HUES64 (cell line): ENCODE results near the gene UGGT1.

Experiments
- H3K27ac ChIP-seq: 2 replicates; pipeline ENCODE4 v1.7.0; 2013; ENCODE audit warnings: low read depth, low read length, inconsistent platforms
- H3K27me3 ChIP-seq: 2 replicates; pipeline ENCODE4 v1.6.1; 2013; ENCODE audit warnings: mild to moderate bottlenecking, low read length; ENCODE audit not compliant: insufficient read depth
- H3K36me3 ChIP-seq: 2 replicates; pipeline ENCODE4 v1.6.1; 2013; ENCODE audit warnings: mild to moderate bottlenecking, low read length; ENCODE audit not compliant: insufficient read depth
- H3K4me1 ChIP-seq: 2 replicates; pipeline ENCODE4 v1.6.1; 2013; ENCODE audit warnings: mild to moderate bottlenecking, low read length, moderate library complexity; ENCODE audit not compliant: insufficient read depth
- H3K4me3 ChIP-seq: 2 replicates; pipeline ENCODE4 v1.5.1; 2013; ENCODE audit warnings: mild to moderate bottlenecking, low read length, moderate library complexity
- H3K9ac ChIP-seq: 2 replicates; pipeline ENCODE4 v1.6.1; 2013; ENCODE audit warnings: mild to moderate bottlenecking, low read depth, low read length
- H3K9me3 ChIP-seq: 2 replicates; pipeline ENCODE4 v1.6.1; 2013; ENCODE audit warnings: low read depth, low read length; ENCODE audit not compliant: insufficient read depth
- WGBS: fragments of 150-250, 120-280 bp; methylation state at CpG from one replicate; pipeline ENCODE4 v1.1.7; 2013; ENCODE audit warnings: missing lambda C conversion rate; 5-methylcytosine and 5-hydroxymethylcytosine counted together

Gene UGGT1

DNA sequence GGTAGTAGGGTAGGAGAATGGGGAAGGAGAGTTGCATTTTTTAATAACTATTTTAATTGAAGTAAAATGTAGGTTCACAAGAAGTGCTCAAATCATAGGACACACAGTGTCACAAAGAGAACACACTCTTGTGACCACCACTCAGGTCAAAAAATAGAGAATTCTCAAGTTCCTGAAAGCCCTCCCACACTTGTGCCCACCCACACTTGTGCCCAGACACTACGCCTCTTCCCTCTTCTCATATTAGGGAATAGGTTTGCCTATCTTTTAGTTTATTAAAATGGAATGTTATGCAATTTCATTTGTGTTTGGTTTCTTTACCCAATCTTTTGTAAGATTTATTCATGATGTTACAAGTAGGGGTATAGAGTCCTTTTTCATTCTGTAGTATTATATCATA is 67.2 kb downstream of the UGGT1 start:
- H3K4me1 ChIP-seq = no peaks in the 10 kb centered on the region
- H3K9ac ChIP-seq = no peak overlapping the region
- H3K27me3 ChIP-seq = no peaks in the 10 kb centered on the region
- no peak overlapping the region for H3K27ac ChIP-seq
- peaks cover 94% of the 10 kb centered on the region for H3K36me3 ChIP-seq
- no CpG with 5 or more reads among the region's 1 CpG for WGBS
- H3K4me3 ChIP-seq = no peak overlapping the region
- H3K9me3 ChIP-seq = no peaks in the 10 kb centered on the region

DNA sequence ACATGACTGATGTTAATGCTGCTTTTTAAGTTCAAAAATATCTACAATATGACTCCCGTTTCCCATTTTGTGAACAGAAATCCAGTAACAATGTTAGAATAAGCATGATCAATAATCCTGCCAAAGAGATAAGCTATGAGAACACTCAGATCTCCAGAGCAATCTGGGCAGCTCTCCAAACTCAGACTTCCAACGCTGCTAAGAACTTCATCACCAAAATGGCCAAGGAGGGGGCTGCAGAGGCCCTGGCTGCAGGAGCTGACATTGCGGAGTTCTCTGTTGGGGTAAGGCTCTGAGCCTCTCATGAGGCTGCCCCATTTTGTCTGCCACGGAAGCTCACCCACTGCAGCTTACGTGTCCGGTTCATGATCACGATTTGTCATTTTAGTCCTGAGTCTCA is 68.4 kb downstream of the UGGT1 start:
- Histone ChIP-seq H3K9me3 (no peaks in the 10 kb centered on the region), H3K27me3 (no peaks in the 10 kb centered on the region), H3K4me1 (no peaks in the 10 kb centered on the region), H3K9ac (no peak overlapping the region), H3K36me3 (peaks cover 86% of the 10 kb centered on the region), H3K4me3 (no peak overlapping the region), H3K27ac (no peak overlapping the region)
- WGBS = 98% methylated on average over 7 of the region's 7 CpGs

DNA sequence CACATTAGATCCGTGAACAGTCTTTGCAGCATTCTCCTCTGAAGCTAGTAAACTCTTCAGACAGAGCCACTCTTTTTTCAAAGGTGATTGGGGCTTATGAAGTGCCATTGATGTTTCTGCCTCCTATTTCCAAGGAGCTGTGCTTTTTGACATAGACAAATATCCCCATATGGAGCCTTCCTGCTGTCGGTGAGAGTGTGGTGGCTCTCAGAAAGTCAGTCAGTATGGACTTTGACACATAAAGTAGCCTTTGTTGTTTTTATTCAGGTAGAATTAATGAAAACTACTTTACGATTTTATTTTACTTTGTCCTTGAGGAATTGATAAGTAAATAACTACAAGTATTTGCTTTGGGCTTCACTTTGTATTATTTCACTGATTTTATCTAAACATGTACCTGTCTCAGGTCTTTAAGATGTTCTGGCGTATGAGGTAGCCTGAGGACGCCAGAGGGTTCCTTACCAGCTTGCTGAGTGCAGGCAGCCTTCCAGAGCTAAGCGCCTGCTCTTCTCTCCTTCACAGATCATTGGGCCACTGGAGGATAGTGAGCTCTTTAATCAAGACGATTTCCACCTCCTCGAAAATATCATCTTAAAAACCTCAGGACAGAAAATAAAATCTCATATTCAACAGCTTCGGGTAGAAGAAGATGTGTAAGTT is 69.7 kb downstream of the UGGT1 start:
- Histone ChIP-seq H3K4me3 (no peak overlapping the region), H3K9ac (no peak overlapping the region), H3K4me1 (no peaks in the 10 kb centered on the region), H3K27ac (no peak overlapping the region), H3K36me3 (peaks cover 85% of the 10 kb centered on the region), H3K9me3 (no peaks in the 10 kb centered on the region), H3K27me3 (no peaks in the 10 kb centered on the region)
- WGBS = 97% methylated on average over 8 of the region's 9 CpGs

DNA sequence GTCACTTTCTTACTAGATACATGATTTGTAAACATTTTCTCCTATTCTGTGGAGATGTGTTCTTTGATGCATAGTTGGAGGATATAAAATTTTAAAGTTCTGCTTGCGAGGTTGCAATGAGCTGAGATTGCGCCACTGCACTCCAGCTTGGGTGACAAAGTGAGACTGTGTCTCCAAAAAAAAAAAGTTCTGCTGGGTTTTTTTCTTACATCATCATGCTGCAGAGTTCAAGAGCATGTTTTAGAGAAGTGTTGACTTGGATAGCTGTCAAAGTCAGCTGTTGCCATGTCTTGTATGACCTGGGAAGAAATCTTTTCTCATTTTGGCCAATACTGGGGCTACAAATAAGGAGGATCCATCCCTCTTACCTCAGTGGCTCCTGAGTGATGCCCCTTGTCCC is 71.3 kb downstream of the UGGT1 start:
- Histone ChIP-seq H3K36me3 (peaks cover 86% of the 10 kb centered on the region), H3K9me3 (no peaks in the 10 kb centered on the region), H3K9ac (no peak overlapping the region), H3K27ac (no peak overlapping the region), H3K27me3 (no peaks in the 10 kb centered on the region), H3K4me3 (no peak overlapping the region), H3K4me1 (no peaks in the 10 kb centered on the region)
- WGBS = 97% methylated on average over 2 of the region's 2 CpGs

DNA sequence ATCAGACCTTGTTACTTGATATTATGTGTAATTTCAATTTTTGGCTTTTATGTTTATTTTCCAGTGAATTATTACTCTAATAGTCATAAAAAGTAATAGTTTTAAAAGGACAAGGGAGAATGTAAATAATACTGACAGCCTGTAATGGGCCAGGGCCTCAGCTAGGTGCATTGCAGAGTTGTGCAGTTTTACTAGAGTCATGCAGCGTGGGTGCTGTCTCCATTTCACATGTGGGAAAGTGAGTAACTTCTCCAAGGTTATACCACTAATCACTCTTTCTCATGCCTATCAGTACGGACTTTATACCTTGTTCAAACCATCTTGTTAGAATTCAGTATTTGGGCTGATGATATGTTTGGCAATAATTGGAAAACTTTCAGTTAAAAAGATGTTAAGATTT is 73.3 kb downstream of the UGGT1 start:
- H3K4me3 ChIP-seq = no peak overlapping the region
- H3K36me3 ChIP-seq = peaks cover 86% of the 10 kb centered on the region
- 73% methylated on average over 2 of the region's 2 CpGs for WGBS
- no peaks in the 10 kb centered on the region for H3K9me3 ChIP-seq
- peaks cover 8% of the 10 kb centered on the region for H3K4me1 ChIP-seq
- H3K9ac ChIP-seq = no peak overlapping the region
- no peaks in the 10 kb centered on the region for H3K27me3 ChIP-seq
- no peak overlapping the region for H3K27ac ChIP-seq

DNA sequence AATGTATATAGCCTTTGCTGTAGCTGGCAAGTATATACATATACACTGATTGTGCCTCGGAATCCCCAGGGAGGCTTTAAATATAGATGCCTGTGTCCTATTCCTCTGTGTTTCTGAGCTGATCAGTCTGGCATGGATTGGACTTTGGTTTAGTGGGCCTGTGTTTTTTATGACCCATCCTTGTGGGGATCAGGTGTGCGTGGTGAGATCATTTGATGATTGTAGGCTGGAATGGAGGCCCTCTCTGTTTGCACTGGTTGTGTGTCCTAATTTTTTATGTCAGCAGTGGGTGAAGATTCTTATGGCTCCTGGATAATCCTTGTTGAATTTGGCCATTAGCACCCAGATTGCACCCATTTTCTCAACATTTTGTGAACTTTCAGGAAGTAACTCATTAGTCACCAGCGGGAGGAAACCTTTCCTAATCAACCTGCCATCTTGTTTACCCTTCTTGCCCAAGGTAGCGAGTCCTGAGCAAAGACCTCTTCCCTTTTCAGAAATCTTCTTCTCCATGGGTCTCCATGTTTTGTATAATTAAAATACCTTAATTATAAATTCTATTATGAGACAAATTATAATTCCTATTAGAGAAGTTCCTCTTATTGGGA is 75.8 kb downstream of the UGGT1 start:
- no peak overlapping the region for H3K4me3 ChIP-seq

DNA sequence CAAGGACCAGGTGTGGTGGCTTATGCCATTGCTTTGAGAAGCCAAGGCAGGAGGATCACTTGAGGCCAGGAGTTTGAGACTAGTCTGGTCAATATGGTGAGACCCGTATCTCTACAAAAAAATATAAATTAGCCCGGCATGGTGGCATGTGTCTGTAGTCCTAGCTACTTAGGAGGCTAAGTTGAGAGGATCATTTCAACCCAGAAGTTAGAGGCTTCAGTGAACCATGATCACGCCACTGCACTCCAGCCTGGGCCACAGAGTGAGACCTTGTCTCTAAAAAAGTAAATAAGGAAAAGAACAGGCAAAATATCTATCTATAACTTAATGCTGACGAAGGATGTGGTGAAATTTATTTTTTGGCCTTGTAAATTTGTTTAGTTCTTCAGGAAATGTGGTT is 78.1 kb downstream of the UGGT1 start:
- Histone ChIP-seq H3K4me3 (no peak overlapping the region), H3K27ac (no peak overlapping the region), H3K36me3 (peaks cover 95% of the 10 kb centered on the region)

More for the DNA sequence above, 75.8 kb downstream of the UGGT1 start:
- H3K27ac ChIP-seq = no peak overlapping the region
- H3K4me1 ChIP-seq = peaks cover 8% of the 10 kb centered on the region
- H3K27me3 ChIP-seq = no peaks in the 10 kb centered on the region
- no peak overlapping the region for H3K9ac ChIP-seq
- H3K9me3 ChIP-seq = no peaks in the 10 kb centered on the region
- peaks cover 84% of the 10 kb centered on the region for H3K36me3 ChIP-seq
- 95% methylated on average over 4 of the region's 4 CpGs for WGBS

DNA sequence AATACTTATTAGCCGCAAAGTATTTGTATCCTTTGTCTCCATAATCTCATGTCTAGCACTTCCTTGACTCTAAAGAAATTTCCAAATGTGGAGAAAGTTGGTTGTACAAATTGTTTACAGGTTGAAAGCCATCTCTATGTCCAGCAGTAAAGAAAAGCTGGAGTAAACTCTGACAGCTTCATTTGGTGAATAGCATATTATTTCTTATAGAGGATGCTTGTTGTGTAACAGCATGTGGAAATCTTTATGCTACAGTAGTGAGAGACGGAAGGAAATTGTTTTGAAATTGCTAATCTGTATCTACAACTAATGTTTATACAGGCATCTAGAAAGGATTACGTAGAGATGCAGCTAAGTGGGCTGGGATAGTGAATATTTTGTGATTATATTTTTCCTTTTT is 78.5 kb downstream of the UGGT1 start:
- Histone ChIP-seq H3K9me3 (no peaks in the 10 kb centered on the region), H3K9ac (no peak overlapping the region), H3K4me3 (no peak overlapping the region), H3K36me3 (peaks cover 95% of the 10 kb centered on the region), H3K27me3 (no peaks in the 10 kb centered on the region), H3K27ac (no peak overlapping the region), H3K4me1 (peaks cover 8% of the 10 kb centered on the region)
- 100% methylated on average over 3 of the region's 3 CpGs for WGBS

More for the DNA sequence above, 78.1 kb downstream of the UGGT1 start:
- no peaks in the 10 kb centered on the region for H3K27me3 ChIP-seq
- 98% methylated on average over 4 of the region's 4 CpGs for WGBS
- no peak overlapping the region for H3K9ac ChIP-seq
- peaks cover 8% of the 10 kb centered on the region for H3K4me1 ChIP-seq
- H3K9me3 ChIP-seq = no peaks in the 10 kb centered on the region

DNA sequence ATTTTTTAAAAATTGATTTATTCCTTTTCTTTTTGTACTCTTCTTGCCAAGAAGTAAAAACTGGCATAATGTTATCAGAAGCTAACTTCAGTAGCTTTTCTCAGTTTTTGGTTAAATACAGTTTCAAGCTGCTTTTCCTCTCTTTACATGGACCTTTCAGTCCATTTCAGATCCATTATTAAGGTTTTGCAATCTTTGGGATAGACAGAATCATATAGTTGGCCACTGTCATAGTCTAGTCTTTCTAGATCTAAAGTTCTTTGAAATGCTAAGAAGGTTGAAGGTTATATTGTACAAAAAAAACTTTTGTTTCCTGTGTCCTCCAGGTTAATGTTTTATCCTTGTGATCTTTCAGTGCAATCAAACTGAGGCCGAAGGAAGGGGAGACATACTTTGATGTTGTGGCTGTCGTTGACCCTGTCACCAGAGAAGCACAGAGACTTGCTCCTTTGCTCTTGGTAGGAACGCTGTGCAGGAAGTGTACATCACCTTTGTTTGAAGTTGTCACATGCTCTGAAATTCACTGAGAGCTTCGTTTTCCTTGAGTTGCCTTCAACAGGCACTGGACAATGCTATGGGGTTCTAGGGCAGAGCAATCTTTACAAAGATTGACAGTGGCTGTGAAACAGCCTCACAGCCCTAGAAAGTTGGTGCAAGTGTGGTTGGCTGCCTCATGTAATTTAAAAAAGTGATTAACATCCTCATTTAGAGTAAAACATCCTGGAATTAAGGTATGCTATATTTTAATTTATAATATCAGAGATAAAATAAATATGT is 79.1 kb downstream of the UGGT1 start:
- H3K4me3 ChIP-seq = no peak overlapping the region
- no peaks in the 10 kb centered on the region for H3K27me3 ChIP-seq
- no peak overlapping the region for H3K27ac ChIP-seq
- H3K36me3 ChIP-seq = peaks cover 95% of the 10 kb centered on the region
- peaks cover 8% of the 10 kb centered on the region for H3K4me1 ChIP-seq
- no peaks in the 10 kb centered on the region for H3K9me3 ChIP-seq
- no peak overlapping the region for H3K9ac ChIP-seq
- 92% methylated on average over 4 of the region's 4 CpGs for WGBS

DNA sequence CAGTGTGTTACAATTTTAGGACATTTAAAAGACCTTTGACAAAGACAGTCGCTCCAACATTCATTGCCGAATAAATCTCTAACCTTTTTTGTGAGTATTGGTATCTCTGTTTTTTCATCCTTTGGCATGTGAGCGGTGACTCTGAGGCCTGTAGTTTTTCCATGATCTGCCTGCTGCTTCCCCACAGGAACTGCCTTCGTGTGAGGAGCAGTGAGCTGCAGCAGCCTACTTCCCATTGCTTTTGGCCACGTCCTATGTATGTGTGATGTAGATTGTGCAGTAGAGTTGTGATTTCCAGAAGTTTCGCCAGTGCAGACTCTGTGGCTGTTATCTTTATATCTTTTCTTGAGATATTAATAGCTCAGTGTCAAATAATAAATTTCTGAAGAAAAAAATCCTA is 79.8 kb downstream of the UGGT1 start:
- H3K9ac ChIP-seq = no peak overlapping the region
- peaks cover 95% of the 10 kb centered on the region for H3K36me3 ChIP-seq
- no peak overlapping the region for H3K4me3 ChIP-seq
- H3K4me1 ChIP-seq = peaks cover 8% of the 10 kb centered on the region
- no peak overlapping the region for H3K27ac ChIP-seq
- no peaks in the 10 kb centered on the region for H3K9me3 ChIP-seq
- H3K27me3 ChIP-seq = no peaks in the 10 kb centered on the region
- WGBS = 92% methylated on average over 6 of the region's 6 CpGs

DNA sequence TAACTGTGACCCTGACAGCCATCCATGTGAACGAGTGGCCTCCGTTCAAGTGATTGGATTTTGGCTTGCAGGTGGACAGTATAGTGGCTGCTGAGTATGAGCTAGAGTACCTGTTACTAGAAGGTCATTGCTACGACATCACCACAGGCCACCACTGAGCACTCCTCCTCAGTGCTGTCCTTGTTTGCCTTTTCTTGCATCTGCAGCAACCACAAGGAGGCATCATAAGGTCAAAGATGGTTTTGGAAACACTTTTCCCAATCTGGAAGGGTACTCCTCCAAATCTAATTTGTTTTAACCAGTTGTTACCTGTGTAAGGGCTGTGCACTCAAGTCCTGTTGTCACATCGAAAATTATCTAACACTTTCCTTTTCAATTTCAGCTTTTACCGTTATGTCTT is 81.2 kb downstream of the UGGT1 start:
- Histone ChIP-seq H3K9ac (no peak overlapping the region), H3K4me1 (peaks cover 8% of the 10 kb centered on the region), H3K27ac (no peak overlapping the region), H3K4me3 (no peak overlapping the region), H3K27me3 (no peaks in the 10 kb centered on the region), H3K36me3 (peaks cover 95% of the 10 kb centered on the region), H3K9me3 (no peaks in the 10 kb centered on the region)
- 88% methylated on average over 5 of the region's 5 CpGs for WGBS
